ENCODE results near the gene TRIM72. TPM values are rescaled to one million over a fixed set of nuclear protein-coding genes. Genes with fewer than 3 reads are reported as not detected.

Gene TRIM72
- total and polyA plus RNA-seq, 2 donors (not counting 3 experiments of a cell fraction or from before 2014, with no cell fraction given): not detected

DNA sequence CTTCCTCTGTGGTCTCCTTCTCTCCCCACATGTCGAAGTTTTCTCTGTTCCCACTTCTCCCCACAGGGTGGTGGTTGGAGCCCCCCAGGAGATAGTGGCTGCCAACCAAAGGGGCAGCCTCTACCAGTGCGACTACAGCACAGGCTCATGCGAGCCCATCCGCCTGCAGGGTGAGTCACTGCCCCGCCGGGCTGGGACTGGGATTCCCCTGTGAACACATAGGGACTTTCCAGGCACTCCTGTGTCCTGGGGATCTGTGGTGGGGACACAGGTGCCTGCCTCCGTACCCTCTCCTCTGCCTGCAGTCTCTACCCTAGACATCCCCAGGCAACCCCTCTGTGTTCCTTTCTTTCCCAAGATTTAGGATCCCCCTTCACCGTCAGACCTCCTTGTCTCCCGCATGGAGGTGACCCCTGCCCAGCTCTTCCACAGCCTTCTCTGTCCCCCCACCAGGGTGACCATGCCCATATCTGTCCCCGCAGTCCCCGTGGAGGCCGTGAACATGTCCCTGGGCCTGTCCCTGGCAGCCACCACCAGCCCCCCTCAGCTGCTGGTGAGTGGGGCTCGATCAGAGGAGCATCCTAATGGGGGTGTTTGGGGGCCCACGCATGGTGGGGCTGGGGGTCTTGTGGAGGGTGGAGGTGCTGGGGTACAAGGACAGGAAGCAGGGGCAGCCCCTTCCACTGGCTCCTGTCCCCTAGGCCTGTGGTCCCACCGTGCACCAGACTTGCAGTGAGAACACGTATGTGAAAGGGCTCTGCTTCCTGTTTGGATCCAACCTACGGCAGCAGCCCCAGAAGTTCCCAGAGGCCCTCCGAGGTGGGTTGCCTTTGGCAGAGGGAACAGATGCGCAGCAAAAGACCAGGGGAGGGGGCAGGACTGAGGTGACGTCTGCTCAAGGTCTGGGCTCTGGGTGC is 51.7 kb downstream of the TRIM72 start:
- Histone ChIP-seq H3K27ac (ENCODE audit: insufficient read depth, low read depth, low read length) (no peak overlapping the region), H3K4me2 (ENCODE audit: insufficient read depth, low read length) (no peak overlapping the region), H3K9me3 (replicated peaks; ENCODE audit: control insufficient read depth, insufficient read depth, low read length) (no peaks in the 10 kb centered on the region), H3K9me1 (replicated peaks; ENCODE audit: control insufficient read depth, extremely low read depth, insufficient read depth, low read length) (no peaks in the 10 kb centered on the region), H3K79me2 (ENCODE audit: control insufficient read depth, insufficient read depth, low read length) (no peaks in the 10 kb centered on the region), H3K9ac (replicated peaks; ENCODE audit: extremely low read depth, insufficient read depth, low read length) (no peak overlapping the region), H3K4me1 (ENCODE audit: control insufficient read depth, extremely low read depth, insufficient read depth, low read length) (no peaks in the 10 kb centered on the region), H3K27me3 (ENCODE audit: control insufficient read depth in 2 of 2, insufficient read depth in 2 of 2, low read length in 2 of 2) (no peaks in the 10 kb centered on the region), H3K4me3 (replicated peaks in 1 of 3; ENCODE audit: insufficient read depth in 1 of 3, low read depth in 1 of 3, low read length in 3 of 3) (no peak overlapping the region), H3K36me3 (ENCODE audit: control insufficient read depth in 2 of 2, extremely low read depth in 1 of 2, insufficient read depth in 2 of 2, low read length in 2 of 2) (no peaks in the 10 kb centered on the region), H2AFZ (ENCODE audit: low read depth, low read length) (no peak overlapping the region), H4K20me1 (replicated peaks; ENCODE audit: control insufficient read depth, extremely low read depth, insufficient read depth, low read length) (no peaks in the 10 kb centered on the region)
- peak; percentile 6 for DNase-seq (ENCODE audit: low read depth, low spot score)
- CTCF ChIA-PET: no interaction called here
- no peak for FAIRE-seq
- POLR2A ChIA-PET: no interaction called here
- intact Hi-C loops (cut with micrococcal nuclease) (no loop called here), dilution Hi-C loops (cut with MboI; ENCODE audit: extremely low pct_ligation_motif_present, low sequenced_read_pairs) (no loop called here)
- no TSS peak for BruUV-seq (replicated peaks)
- TF ChIP-seq, protein P1, sequence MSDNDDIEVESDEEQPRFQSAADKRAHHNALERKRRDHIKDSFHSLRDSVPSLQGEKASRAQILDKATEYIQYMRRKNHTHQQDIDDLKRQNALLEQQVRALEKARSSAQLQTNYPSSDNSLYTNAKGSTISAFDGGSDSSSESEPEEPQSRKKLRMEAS (IDR thresholded peaks at IDR 0.05; ENCODE audit: insufficient read depth, insufficient read length): no peak

GRCh38 chr16:31267332-31268032 is 53.6 kb downstream of the TRIM72 start:
- H3K27me3 ChIP-seq (ENCODE audit: control insufficient read depth in 2 of 2, insufficient read depth in 2 of 2, low read length in 2 of 2): no peaks in the 10 kb centered on the region
- H3K27ac ChIP-seq (ENCODE audit: insufficient read depth, low read depth, low read length): no peak overlapping the region
- ChIA-PET POLR2A (no interaction called here), CTCF (no interaction called here)
- BruUV-seq (replicated peaks): no TSS peak
- H3K9ac ChIP-seq (replicated peaks; ENCODE audit: extremely low read depth, insufficient read depth, low read length): no peak overlapping the region
- no peak overlapping the region for H2AFZ ChIP-seq (ENCODE audit: low read depth, low read length)
- FAIRE-seq: no peak
- intact Hi-C loops (cut with micrococcal nuclease): no loop called here
- no peak for DNase-seq (ENCODE audit: low read depth, low spot score)
- no peaks in the 10 kb centered on the region for H4K20me1 ChIP-seq (replicated peaks; ENCODE audit: control insufficient read depth, extremely low read depth, insufficient read depth, low read length)
- TF ChIP-seq FOS (IDR thresholded peaks at IDR 0.05; ENCODE audit: borderline replicate concordance, insufficient read depth, low read length): no peak
- TF ChIP-seq GATA2 (IDR thresholded peaks at IDR 0.05; ENCODE audit: insufficient read depth, insufficient read length, low read depth, low read length): no peak
- TF ChIP-seq, protein P2, sequence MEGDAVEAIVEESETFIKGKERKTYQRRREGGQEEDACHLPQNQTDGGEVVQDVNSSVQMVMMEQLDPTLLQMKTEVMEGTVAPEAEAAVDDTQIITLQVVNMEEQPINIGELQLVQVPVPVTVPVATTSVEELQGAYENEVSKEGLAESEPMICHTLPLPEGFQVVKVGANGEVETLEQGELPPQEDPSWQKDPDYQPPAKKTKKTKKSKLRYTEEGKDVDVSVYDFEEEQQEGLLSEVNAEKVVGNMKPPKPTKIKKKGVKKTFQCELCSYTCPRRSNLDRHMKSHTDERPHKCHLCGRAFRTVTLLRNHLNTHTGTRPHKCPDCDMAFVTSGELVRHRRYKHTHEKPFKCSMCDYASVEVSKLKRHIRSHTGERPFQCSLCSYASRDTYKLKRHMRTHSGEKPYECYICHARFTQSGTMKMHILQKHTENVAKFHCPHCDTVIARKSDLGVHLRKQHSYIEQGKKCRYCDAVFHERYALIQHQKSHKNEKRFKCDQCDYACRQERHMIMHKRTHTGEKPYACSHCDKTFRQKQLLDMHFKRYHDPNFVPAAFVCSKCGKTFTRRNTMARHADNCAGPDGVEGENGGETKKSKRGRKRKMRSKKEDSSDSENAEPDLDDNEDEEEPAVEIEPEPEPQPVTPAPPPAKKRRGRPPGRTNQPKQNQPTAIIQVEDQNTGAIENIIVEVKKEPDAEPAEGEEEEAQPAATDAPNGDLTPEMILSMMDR (IDR thresholded peaks at IDR 0.05; ENCODE audit: extremely low read depth in 1 of 2, insufficient read depth in 1 of 2, low read depth in 1 of 2, low read length in 2 of 2): no peak
- TF ChIP-seq, protein P1 (IDR thresholded peaks at IDR 0.05; ENCODE audit: insufficient read depth, insufficient read length): no peak
- TF ChIP-seq EZH2 (IDR thresholded peaks at IDR 0.05; ENCODE audit: borderline replicate concordance, low read depth, low read length, severe bottlenecking): no peak
- no peak for TF ChIP-seq POLR2AphosphoS5 (IDR thresholded peaks at IDR 0.05; ENCODE audit: insufficient read depth, low read depth, low read length)
- TF ChIP-seq MYC (IDR thresholded peaks at IDR 0.05; ENCODE audit: low read depth, low read length): no peak
- no peak for TF ChIP-seq JUN (IDR thresholded peaks at IDR 0.05; ENCODE audit: borderline replicate concordance, insufficient read depth, insufficient read length, low read depth)
- no peak for TF ChIP-seq POLR2A (IDR thresholded peaks at IDR 0.05; ENCODE audit: low read depth, low read length)
- H3K4me2 ChIP-seq (ENCODE audit: insufficient read depth, low read length): no peak overlapping the region
- H3K9me1 ChIP-seq (replicated peaks; ENCODE audit: control insufficient read depth, extremely low read depth, insufficient read depth, low read length): no peaks in the 10 kb centered on the region
- H3K36me3 ChIP-seq (ENCODE audit: control insufficient read depth in 2 of 2, extremely low read depth in 1 of 2, insufficient read depth in 2 of 2, low read length in 2 of 2): no peaks in the 10 kb centered on the region
- dilution Hi-C loops (cut with MboI; ENCODE audit: extremely low pct_ligation_motif_present, low sequenced_read_pairs): no loop called here
- H3K4me3 ChIP-seq (replicated peaks in 1 of 3; ENCODE audit: insufficient read depth in 1 of 3, low read depth in 1 of 3, low read length in 3 of 3): no peak overlapping the region
- no peaks in the 10 kb centered on the region for H3K79me2 ChIP-seq (ENCODE audit: control insufficient read depth, insufficient read depth, low read length)
- no peaks in the 10 kb centered on the region for H3K4me1 ChIP-seq (ENCODE audit: control insufficient read depth, extremely low read depth, insufficient read depth, low read length)
- H3K9me3 ChIP-seq (replicated peaks; ENCODE audit: control insufficient read depth, insufficient read depth, low read length): no peaks in the 10 kb centered on the region

Measured in endothelial cell of umbilical vein (primary cell).